ENCODE measurements around the gene CFC1. TPM values are rescaled to one million over a fixed set of nuclear protein-coding genes. Genes with fewer than 3 reads are reported as not detected.
"Not testable (repeated sequence)": the region's sequence is repeated elsewhere in the genome, so short reads cannot be mapped to it uniquely, and the experiment has no call there.

The CFC1 gene
- total RNA-seq = under 1 TPM in 1 of 4 donors, not detected in 3; 0.62 TPM

- H3K27me3 ChIP-seq; H3K36me3 ChIP-seq; H3K9me3 ChIP-seq; H3K4me1 ChIP-seq; intact Hi-C loops (cut with DNase I; ENCODE audit: low total_unique reads); H3K4me3 ChIP-seq; H3K27ac ChIP-seq; DNase-seq: not testable (repeated sequence)
These were observed at the start of gene CFC1 for GRCh38 chr2:130599393-130599792. TSS of gene CFC1 (minus strand) at chr2:130599575. CDS start at chr2:130599287, 288 bp downstream.

- H3K4me3 ChIP-seq; H3K9me3 ChIP-seq; H3K36me3 ChIP-seq; H3K4me1 ChIP-seq; DNase-seq; intact Hi-C loops (cut with DNase I; ENCODE audit: low total_unique reads); H3K27ac ChIP-seq; H3K27me3 ChIP-seq: not testable (repeated sequence)
These were observed 42.3 kb upstream of the CFC1 start for GRCh38 chr2:130641688-130642087.

- H3K36me3 ChIP-seq; intact Hi-C loops (cut with DNase I; ENCODE audit: low total_unique reads); H3K27ac ChIP-seq: not testable (repeated sequence)
These were observed 39.6 kb upstream of the CFC1 start for GRCh38 chr2:130638973-130639372.

GRCh38 chr2:130628784-130629475 lies 29.6 kb upstream of the CFC1 start:
- intact Hi-C loops (cut with DNase I; ENCODE audit: low total_unique reads); H3K4me1 ChIP-seq; H3K4me3 ChIP-seq; H3K27me3 ChIP-seq; H3K9me3 ChIP-seq; H3K36me3 ChIP-seq; H3K27ac ChIP-seq; DNase-seq: not testable (repeated sequence)

More at GRCh38 chr2:130638973-130639372, 39.6 kb upstream of the CFC1 start:
- not testable (repeated sequence) for H3K9me3 ChIP-seq, H3K27me3 ChIP-seq, DNase-seq, H3K4me3 ChIP-seq, H3K4me1 ChIP-seq

- not testable (repeated sequence) for DNase-seq, H3K36me3 ChIP-seq
These were observed 11.8 kb upstream of the CFC1 start, which contains the start of gene POTEJ for GRCh38 chr2:130611140-130611539. TSS of gene POTEJ (plus strand) at chr2:130611440. CDS start at chr2:130611533, 93 bp downstream.

GRCh38 chr2:130610486-130610885 lies 11.1 kb upstream of the CFC1 start:
- H3K9me3 ChIP-seq; H3K27me3 ChIP-seq; intact Hi-C loops (cut with DNase I; ENCODE audit: low total_unique reads); H3K4me1 ChIP-seq; DNase-seq; H3K27ac ChIP-seq; H3K4me3 ChIP-seq; H3K36me3 ChIP-seq: not testable (repeated sequence)

More at GRCh38 chr2:130611140-130611539, 11.8 kb upstream of the CFC1 start, which contains the start of gene POTEJ:
- H3K9me3 ChIP-seq; intact Hi-C loops (cut with DNase I; ENCODE audit: low total_unique reads); H3K4me3 ChIP-seq; H3K27me3 ChIP-seq; H3K4me1 ChIP-seq; H3K27ac ChIP-seq: not testable (repeated sequence)

GRCh38 chr2:130609002-130609920 lies 9.9 kb upstream of the CFC1 start:
- H3K4me1 ChIP-seq; H3K4me3 ChIP-seq; H3K9me3 ChIP-seq; DNase-seq; H3K27me3 ChIP-seq; intact Hi-C loops (cut with DNase I; ENCODE audit: low total_unique reads); H3K36me3 ChIP-seq; H3K27ac ChIP-seq: not testable (repeated sequence)

- H3K27me3 ChIP-seq; H3K4me3 ChIP-seq; H3K9me3 ChIP-seq; DNase-seq; intact Hi-C loops (cut with DNase I; ENCODE audit: low total_unique reads); H3K4me1 ChIP-seq; H3K27ac ChIP-seq; H3K36me3 ChIP-seq: not testable (repeated sequence)
These were observed 9.1 kb upstream of the CFC1 start for GRCh38 chr2:130608276-130609001.

GRCh38 chr2:130601648-130602302 lies 2.4 kb upstream of the CFC1 start:
- H3K4me3 ChIP-seq; H3K36me3 ChIP-seq; intact Hi-C loops (cut with DNase I; ENCODE audit: low total_unique reads); H3K9me3 ChIP-seq; H3K27me3 ChIP-seq; H3K4me1 ChIP-seq; DNase-seq; H3K27ac ChIP-seq: not testable (repeated sequence)

GRCh38 chr2:130599926-130600325 lies 551 bp upstream of the CFC1 start:
- H3K4me1 ChIP-seq; H3K27ac ChIP-seq; H3K36me3 ChIP-seq; H3K4me3 ChIP-seq; H3K27me3 ChIP-seq; DNase-seq; H3K9me3 ChIP-seq; intact Hi-C loops (cut with DNase I; ENCODE audit: low total_unique reads): not testable (repeated sequence)

GRCh38 chr2:130598463-130598862 lies 912 bp downstream of the CFC1 start:
- H3K4me3 ChIP-seq; H3K27ac ChIP-seq; H3K9me3 ChIP-seq; H3K27me3 ChIP-seq; H3K36me3 ChIP-seq; H3K4me1 ChIP-seq; DNase-seq; intact Hi-C loops (cut with DNase I; ENCODE audit: low total_unique reads): not testable (repeated sequence)

- not testable (repeated sequence) for DNase-seq
These were observed 1.4 kb downstream of the CFC1 start for GRCh38 chr2:130597994-130598393.

More at GRCh38 chr2:130597994-130598393, 1.4 kb downstream of the CFC1 start:
- H3K36me3 ChIP-seq; H3K27me3 ChIP-seq; H3K27ac ChIP-seq; intact Hi-C loops (cut with DNase I; ENCODE audit: low total_unique reads); H3K4me1 ChIP-seq; H3K4me3 ChIP-seq; H3K9me3 ChIP-seq: not testable (repeated sequence)

Measured in uterus (tissue), 4 donors.